SJSA1 (cell line): ENCODE measurements around the gene IQGAP2. TPM values are rescaled to one million over a fixed set of nuclear protein-coding genes. Genes with fewer than 3 reads are reported as not detected.
"Not testable (repeated sequence)": the region's sequence is repeated elsewhere in the genome, so short reads cannot be mapped to it uniquely, and the experiment has no call there.

Experiments
- DNase-seq, 2 experiments: peaks; one replicate each; pipeline ENCODE4 v3.0.0-alpha.2; 2015 to 2020; ENCODE audit warnings: low spot score in 2 of 2, low read depth in 1 of 2
- H3K27ac ChIP-seq: fragments of 250-450 bp; sonication (Bioruptor Pico); 2 replicates; pipeline ENCODE4 v1.5.1; 2020; ENCODE audit warnings: mild to moderate bottlenecking, moderate library complexity
- H3K27me3 ChIP-seq: fragments of 250-450 bp; sonication (Bioruptor Pico); replicated peaks from 2 replicates; pipeline ENCODE4 v1.5.1; 2020; ENCODE audit warnings: mild to moderate bottlenecking, moderate library complexity
- H3K36me3 ChIP-seq: fragments of 250-450 bp; sonication (Bioruptor Pico); 2 replicates; pipeline ENCODE4 v1.5.1; 2020; ENCODE audit warnings: mild to moderate bottlenecking
- H3K4me1 ChIP-seq: fragments of 250-450 bp; sonication (Bioruptor Pico); replicated peaks from 2 replicates; pipeline ENCODE4 v1.6.1; 2021; ENCODE audit warnings: mild to moderate bottlenecking
- H3K4me3 ChIP-seq: fragments of 250-450 bp; sonication (Bioruptor Pico); 2 replicates; pipeline ENCODE4 v1.5.1; 2020; ENCODE audit warnings: mild to moderate bottlenecking
- H3K9me3 ChIP-seq: fragments of 250-450 bp; sonication (Bioruptor Pico); replicated peaks from 2 replicates; pipeline ENCODE4 v1.5.1; 2020; ENCODE audit warnings: mild to moderate bottlenecking
- total RNA-seq: library from RNA; depleted of rRNA; stranded (reverse); fragments of >200 nt; shearing (Covaris generic); gene quantifications from 2 replicates; pipeline ENCODE4 v1.2.3, GENCODE V29; 2014

IQGAP2 gene
- total RNA-seq, 1 experiment from 2014 or later, result 0.37 TPM

DNA sequence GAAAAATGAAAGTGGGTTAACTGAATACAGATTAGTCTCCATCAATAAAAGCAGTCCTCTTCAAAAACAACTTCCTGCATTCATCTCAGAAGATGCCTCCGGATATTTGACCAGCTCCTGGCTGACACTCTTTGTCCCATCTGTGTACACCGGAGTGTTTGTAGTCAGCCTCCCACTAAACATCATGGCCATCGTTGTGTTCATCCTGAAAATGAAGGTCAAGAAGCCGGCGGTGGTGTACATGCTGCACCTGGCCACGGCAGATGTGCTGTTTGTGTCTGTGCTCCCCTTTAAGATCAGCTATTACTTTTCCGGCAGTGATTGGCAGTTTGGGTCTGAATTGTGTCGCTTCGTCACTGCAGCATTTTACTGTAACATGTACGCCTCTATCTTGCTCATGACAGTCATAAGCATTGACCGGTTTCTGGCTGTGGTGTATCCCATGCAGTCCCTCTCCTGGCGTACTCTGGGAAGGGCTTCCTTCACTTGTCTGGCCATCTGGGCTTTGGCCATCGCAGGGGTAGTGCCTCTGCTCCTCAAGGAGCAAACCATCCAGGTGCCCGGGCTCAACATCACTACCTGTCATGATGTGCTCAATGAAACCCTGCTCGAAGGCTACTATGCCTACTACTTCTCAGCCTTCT is 329.4 kb downstream of the IQGAP2 start:
- no peak overlapping the region for H3K27ac ChIP-seq
- H3K4me1 ChIP-seq, result peaks cover 7% of the 10 kb centered on the region
- no peaks in the 10 kb centered on the region for H3K27me3 ChIP-seq
- no peak for DNase-seq
- peaks cover 7% of the 10 kb centered on the region for H3K9me3 ChIP-seq
- H3K4me3 ChIP-seq, result no peak overlapping the region
- H3K36me3 ChIP-seq, result peaks cover 63% of the 10 kb centered on the region

DNA sequence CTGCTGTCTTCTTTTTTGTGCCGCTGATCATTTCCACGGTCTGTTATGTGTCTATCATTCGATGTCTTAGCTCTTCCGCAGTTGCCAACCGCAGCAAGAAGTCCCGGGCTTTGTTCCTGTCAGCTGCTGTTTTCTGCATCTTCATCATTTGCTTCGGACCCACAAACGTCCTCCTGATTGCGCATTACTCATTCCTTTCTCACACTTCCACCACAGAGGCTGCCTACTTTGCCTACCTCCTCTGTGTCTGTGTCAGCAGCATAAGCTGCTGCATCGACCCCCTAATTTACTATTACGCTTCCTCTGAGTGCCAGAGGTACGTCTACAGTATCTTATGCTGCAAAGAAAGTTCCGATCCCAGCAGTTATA is 329.9 kb downstream of the IQGAP2 start:
- peaks cover 12% of the 10 kb centered on the region for H3K4me1 ChIP-seq
- H3K27ac ChIP-seq, result no peak overlapping the region
- no peaks in the 10 kb centered on the region for H3K27me3 ChIP-seq
- no peak for DNase-seq
- peaks cover 62% of the 10 kb centered on the region for H3K36me3 ChIP-seq
- peaks cover 7% of the 10 kb centered on the region for H3K9me3 ChIP-seq
- no peak overlapping the region for H3K4me3 ChIP-seq

DNA sequence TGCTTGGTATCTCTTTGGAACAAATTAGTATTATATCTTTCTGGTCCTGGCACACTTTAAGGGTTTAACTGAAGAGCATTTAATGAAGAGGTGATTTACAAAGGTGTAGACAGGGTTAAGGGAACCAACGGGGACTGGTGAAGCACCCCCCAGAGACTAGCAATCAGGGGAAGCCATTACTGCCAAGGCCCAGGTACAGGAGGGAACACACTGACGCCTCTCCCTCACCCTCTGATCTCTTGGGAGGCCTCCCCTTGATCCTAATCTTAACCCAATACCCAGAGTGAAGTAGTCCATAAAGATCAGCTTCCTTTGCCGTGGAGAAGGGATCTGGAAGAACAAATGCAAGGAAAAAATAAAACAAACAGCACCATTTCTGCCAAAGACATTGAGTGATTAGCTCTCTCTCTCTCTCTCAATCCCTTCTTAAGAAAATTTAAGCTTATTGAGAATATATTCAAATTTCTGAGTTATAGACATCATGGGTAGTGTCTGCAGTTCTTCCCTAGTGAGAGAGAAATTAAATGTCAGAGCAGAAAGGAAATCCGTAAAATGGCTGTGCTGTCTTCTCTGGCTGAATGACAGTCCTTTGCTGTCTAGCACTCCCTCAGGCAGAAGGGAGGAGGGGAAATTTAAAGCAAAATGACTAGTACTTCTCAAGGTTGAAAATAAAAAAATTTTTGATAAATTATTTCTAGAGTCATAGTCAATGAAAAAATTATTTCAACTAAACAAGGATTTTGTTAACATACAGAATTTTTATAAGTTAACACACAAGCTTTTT is 332.9 kb downstream of the IQGAP2 start:
- Histone ChIP-seq H3K4me1 (peaks cover 28% of the 10 kb centered on the region), H3K27me3 (no peaks in the 10 kb centered on the region), H3K36me3 (peaks cover 34% of the 10 kb centered on the region), H3K4me3 (no peak overlapping the region), H3K9me3 (no peaks in the 10 kb centered on the region), H3K27ac (no peak overlapping the region)
- DNase-seq, result no peak

DNA sequence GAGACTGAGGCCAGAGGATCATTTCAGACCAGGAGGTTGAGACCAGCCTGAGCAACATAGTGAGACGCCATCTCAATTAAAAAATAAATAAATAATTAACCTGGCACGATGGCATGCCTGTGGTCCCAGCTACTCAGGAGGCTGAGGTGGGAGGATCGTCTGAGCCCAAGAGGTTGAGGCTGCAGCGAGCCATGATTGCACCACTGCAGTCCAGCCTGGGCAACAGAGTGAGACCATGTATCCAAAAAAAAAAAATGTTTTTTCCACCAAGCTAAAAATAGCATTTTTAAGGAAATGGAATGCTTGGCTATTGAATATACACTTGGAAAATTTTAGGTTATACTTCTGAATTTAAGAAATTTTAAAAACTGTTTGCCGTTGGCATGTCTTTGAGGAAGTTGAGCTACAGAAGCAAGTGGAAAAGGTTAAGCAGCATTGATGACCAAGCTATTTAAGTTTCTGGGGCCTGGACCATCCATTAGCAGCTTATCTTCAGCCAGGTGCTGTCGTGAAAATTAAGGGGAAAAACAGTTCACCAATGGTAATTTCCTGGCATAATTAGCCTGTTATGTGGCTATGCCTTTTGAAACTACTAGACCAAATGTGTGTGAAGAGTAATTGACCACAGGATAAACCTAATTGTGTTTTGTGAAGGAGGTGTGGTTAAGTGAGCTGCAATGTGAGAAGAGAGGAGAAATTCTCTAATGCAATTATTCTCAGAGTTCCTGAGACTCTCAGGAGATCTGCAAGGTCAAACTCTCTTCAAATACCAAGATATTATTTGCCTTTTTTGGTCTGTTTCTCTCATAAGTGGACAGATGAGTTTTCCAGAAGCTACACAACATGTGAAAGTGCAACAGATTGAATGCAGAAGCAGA is 333.8 kb downstream of the IQGAP2 start:
- peaks cover 28% of the 10 kb centered on the region for H3K4me1 ChIP-seq
- no peak overlapping the region for H3K27ac ChIP-seq
- no peak for DNase-seq

DNA sequence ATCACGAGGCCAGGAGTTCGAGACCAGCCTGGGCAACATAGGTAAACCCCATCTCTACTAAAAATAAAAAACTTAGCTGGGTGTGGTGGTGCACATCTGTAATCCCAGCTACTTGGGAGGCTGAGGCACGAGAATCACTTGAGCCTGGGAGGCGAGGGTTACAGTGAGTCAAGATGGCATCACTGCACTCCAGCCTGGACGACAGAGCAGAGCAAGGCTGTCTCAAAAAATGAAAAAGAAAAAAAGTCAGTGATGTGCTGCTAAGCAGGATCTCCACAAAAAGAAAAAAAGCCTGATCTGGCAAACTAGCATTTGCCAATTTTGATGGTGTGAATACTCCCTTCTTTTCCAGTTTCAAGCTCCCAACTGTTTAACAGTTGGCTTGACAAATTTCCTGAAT is 334.8 kb downstream of the IQGAP2 start:
- H3K27me3 ChIP-seq, result no peaks in the 10 kb centered on the region
- peaks cover 21% of the 10 kb centered on the region for H3K36me3 ChIP-seq
- no peaks in the 10 kb centered on the region for H3K9me3 ChIP-seq
- no peak overlapping the region for H3K4me3 ChIP-seq
- peak overlapping the region; percentile 77 for H3K27ac ChIP-seq
- DNase-seq, result no peak
- peaks cover 28% of the 10 kb centered on the region for H3K4me1 ChIP-seq

More for the DNA sequence above, 333.8 kb downstream of the IQGAP2 start:
- no peak overlapping the region for H3K4me3 ChIP-seq
- H3K36me3 ChIP-seq, result peaks cover 30% of the 10 kb centered on the region
- no peaks in the 10 kb centered on the region for H3K27me3 ChIP-seq
- H3K9me3 ChIP-seq, result no peaks in the 10 kb centered on the region

DNA sequence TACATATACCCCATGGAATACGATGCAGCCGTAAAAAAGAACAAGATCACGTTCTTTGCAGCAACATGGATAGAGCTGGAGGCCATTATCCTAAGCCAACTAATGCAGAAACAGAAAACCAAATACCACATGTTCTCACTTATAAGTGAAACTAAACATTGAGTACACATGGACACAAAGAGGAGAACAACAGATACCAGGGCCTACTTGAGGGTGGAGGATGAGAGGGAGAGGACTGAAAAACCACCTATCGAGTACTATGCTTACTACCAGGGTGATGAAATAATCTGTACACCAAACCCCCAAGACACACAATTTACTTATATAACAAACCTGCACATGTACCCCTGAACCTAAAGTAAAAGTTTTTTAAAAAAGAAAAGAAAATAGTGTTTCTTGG is 338.4 kb downstream of the IQGAP2 start:
- DNase-seq, H3K9me3 ChIP-seq, H3K36me3 ChIP-seq, H3K27me3 ChIP-seq, H3K27ac ChIP-seq, H3K4me3 ChIP-seq: not testable (repeated sequence)
- peaks cover 24% of the 10 kb centered on the region for H3K4me1 ChIP-seq

DNA sequence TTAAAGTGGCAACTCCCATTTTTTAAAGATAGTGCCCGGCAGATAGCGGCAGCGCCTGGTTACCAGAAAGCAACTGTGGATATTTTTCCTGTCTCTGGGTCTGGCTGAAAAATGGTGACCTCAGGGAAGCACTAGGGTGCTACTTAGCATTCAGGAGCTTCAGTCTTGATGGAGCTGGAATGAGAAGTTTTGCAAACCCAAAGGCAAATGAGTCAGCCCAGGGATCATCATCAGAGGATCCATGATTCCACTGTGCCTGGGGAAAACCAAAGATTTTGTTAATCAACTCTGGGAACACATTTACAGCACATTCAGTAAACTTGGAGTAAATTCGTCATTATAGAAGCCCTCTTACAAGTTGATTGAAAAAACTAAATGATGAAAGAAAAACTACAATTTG is 339.5 kb downstream of the IQGAP2 start:
- no peaks in the 10 kb centered on the region for H3K36me3 ChIP-seq
- no peaks in the 10 kb centered on the region for H3K9me3 ChIP-seq
- no peak overlapping the region for H3K4me3 ChIP-seq
- no peak overlapping the region for H3K27ac ChIP-seq
- DNase-seq, result no peak
- H3K27me3 ChIP-seq, result no peaks in the 10 kb centered on the region
- peaks cover 21% of the 10 kb centered on the region for H3K4me1 ChIP-seq

DNA sequence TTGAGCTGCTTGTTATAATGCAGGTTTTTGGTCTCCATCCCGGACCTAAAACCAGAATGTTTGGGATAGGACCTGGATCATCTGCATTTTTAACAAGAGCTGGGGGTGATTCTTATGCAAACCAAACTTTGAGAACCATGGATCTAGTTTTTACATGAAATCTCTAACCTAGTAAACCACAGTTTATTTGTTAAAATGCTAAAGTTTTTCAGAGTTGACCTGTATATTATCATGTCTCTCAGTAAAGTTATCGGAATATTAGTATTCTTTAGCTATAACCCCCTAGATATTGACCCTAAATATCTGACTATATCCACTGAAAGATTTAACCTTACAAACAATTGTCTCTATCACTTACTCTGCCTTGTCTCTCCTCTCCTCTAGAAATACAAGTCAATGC is 341.5 kb downstream of the IQGAP2 start:
- Histone ChIP-seq H3K27ac (no peak overlapping the region), H3K36me3 (no peaks in the 10 kb centered on the region), H3K4me1 (peaks cover 3% of the 10 kb centered on the region), H3K27me3 (no peaks in the 10 kb centered on the region), H3K4me3 (no peak overlapping the region), H3K9me3 (no peaks in the 10 kb centered on the region)
- DNase-seq, result no peak

DNA sequence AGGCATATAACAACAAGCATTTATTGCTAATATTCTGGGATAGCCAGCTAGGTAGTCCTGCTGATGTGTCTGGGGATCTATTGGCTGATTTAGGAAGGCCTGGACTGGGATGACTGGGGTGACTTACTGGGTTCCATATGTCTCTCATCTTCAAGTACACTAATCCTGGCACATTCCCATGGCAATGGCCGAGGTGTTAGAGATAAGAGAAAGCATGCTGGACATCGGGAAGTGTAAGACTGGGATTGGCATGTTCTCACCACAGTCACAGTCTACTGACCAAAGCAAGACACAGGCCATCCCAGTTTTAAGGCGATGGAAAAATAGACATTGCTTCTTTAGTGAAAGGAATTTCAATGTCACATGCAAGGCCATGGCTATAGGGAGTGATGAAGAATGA is 342.6 kb downstream of the IQGAP2 start:
- Histone ChIP-seq H3K27me3 (no peaks in the 10 kb centered on the region), H3K36me3 (no peaks in the 10 kb centered on the region), H3K27ac (no peak overlapping the region), H3K4me1 (no peaks in the 10 kb centered on the region), H3K4me3 (no peak overlapping the region), H3K9me3 (no peaks in the 10 kb centered on the region)
- DNase-seq, result no peak

DNA sequence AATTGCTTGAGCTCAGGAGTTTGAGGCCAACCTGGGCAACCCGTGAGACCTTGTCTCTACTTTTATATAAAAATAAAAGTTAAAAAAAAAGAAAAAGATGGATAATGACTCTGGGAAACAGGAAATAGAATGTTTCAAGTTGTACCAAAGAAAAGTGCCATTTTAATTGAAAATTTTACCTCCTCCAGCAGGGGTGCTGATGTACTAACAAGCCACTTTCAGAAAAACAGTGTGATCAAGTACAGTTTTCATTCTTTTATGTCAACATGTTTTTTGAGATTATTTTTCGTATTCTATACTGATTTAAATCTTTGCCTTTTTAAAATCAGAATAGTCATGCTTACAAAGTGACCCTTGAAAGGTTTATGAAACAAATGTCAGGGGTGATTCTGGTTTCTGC is 343.6 kb downstream of the IQGAP2 start:
- H3K36me3 ChIP-seq, result no peaks in the 10 kb centered on the region
- H3K4me3 ChIP-seq, result no peak overlapping the region
- no peaks in the 10 kb centered on the region for H3K27me3 ChIP-seq
- no peak overlapping the region for H3K27ac ChIP-seq
- no peaks in the 10 kb centered on the region for H3K4me1 ChIP-seq
- no peaks in the 10 kb centered on the region for H3K9me3 ChIP-seq
- DNase-seq, result no peak

DNA sequence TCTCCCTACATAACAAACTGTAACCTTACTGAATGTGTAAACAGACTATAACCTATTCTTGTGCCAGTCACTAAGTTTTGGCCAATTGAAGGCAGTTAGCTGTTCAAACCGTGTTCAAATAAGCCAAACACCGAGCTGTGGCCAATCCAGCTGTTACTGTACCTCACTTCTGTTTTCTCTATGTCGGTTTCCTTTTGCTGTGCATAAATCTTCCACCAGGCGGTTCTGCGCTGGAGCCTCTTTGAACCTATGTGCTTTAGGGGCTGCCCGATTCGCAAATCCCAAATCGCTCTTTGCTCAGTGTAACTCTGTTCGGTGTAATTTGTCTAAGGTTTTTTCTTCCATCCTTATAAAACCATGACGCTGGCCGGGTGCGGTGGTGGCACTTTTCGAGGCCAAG is 344.6 kb downstream of the IQGAP2 start:
- Histone ChIP-seq H3K4me3 (no peak overlapping the region), H3K4me1 (no peaks in the 10 kb centered on the region), H3K36me3 (no peaks in the 10 kb centered on the region), H3K9me3 (no peaks in the 10 kb centered on the region), H3K27me3 (no peaks in the 10 kb centered on the region), H3K27ac (no peak overlapping the region)
- no peak for DNase-seq

DNA sequence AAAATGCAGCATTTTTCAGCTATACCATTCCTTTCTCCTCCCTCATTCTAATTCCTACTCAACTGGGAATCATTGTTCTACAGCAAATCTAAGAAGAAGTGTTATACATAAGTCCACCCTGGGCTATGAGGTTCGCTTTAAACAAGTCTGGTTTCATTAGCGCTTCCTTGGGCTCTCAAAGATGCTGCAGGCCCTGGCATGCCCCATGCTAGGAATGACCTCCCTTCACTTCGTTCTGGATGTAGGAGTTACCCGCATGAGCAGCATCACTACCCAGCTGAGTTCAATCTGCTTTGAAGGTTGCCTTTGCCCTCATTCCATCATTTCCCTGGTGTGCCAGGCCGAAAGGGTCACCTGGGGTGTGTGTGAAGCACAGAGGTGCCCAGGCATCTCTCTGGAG is 348.2 kb downstream of the IQGAP2 start:
- H3K4me1 ChIP-seq, result no peaks in the 10 kb centered on the region
- no peaks in the 10 kb centered on the region for H3K36me3 ChIP-seq
- no peaks in the 10 kb centered on the region for H3K9me3 ChIP-seq

DNA sequence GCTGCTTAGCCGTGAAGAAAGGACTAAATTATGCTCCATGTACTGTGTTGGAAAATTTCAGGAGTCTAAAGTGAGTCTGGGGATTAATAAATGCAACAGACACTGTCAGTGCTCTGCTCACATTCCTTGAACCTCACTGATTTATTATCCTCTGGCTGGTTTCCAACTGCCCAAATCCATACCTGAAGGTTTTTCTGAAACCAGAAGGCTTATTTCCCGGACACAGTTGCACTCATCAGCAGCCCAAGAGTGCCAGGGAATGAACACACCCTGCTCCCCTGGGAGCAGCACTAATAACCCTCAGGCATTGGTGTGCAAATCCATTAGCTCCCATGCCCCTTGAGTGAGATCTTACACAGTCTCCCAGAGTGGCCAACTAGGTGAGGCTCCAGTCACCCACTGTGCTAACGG is 351.6 kb downstream of the IQGAP2 start:
- Histone ChIP-seq H3K4me3 (no peak overlapping the region), H3K27me3 (no peaks in the 10 kb centered on the region), H3K4me1 (no peaks in the 10 kb centered on the region), H3K36me3 (no peaks in the 10 kb centered on the region), H3K27ac (no peak overlapping the region), H3K9me3 (no peaks in the 10 kb centered on the region)
- no peak for DNase-seq

More for the DNA sequence above, 348.2 kb downstream of the IQGAP2 start:
- DNase-seq, result no peak
- Histone ChIP-seq H3K4me3 (no peak overlapping the region), H3K27ac (no peak overlapping the region), H3K27me3 (no peaks in the 10 kb centered on the region)
